UCSD-AML1 (cell line): ENCODE measurements around the gene OMP.

Source experiments
- DNase-seq: peaks from one replicate; lab custom pipeline; 2025; ENCODE audit not compliant: unreplicated experiment; lab: John Stamatoyannopoulos, UW

OMP gene

DNA sequence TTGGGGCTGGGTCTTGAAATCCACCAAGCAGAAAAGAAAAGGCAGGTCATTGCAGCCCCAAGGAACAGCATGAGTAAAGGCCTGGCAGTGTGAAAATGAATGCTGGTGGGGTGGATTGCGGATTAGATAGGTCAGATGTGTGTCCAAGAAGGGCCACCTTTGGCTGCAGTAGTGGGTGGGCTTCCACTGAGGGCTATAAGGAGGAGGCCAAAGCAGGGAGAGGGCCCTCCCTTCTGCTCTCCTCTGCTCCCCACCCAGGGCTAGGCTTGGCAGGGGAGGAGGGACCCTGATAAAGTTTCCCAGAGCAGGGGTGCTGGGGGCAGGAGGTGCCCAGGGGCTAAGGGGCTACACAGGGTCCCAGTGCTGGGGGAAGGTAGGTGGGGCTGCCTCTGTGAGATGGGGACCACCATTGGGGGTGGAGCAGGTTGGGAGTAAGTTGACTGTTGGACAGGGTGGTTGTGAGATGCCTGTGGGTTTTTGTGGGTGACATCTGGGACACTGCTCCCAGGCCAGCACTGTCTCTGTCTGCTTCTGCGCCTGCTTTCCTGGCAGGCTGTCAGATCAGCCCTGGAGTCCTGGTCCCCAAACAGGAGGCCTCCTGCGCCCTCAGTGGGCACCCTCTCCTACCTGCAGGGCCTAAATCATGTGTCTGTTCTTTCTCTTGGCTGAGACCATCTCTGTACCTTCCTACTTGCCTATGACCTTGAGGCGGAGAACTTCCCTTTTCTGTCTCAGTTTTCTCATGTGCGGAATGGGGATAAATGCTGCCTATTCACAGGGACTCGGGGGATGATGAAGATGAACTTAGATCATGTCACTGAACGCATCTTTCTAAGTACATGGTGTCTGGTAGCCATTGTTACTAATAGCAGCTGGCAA, 33.9 kb upstream of the OMP start:
- DNase-seq = no peak

DNA sequence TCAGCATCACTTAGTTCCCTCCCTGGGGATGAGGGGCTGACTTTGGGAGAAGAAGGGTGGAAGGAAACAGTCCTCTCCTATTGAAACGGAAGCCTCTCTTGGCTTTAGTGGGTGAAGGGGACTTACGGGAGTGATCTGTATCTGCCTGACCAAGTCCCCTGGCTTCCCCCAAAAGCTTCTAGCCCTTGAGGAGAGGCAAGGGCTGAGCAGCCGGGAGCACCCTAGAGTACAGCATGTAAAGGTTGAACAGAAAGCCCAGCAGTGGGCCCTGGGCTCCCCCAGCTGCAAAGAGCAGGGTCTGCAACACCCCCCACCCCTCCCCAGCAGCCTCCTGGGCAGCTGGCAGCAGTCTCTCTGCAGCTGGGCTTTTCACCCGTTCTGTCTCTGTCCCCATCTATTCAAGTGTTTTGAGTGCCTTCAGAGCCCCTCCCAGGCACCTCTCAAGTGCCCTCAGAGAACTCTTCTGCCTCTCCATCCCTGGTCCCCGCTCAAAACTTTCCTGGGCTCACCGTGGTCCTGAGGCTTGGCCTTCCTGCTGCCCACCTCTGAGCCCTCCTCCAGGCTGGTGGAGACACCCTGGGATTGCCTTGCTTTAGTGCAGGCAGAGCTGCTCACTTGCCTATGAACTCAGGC, 33.2 kb upstream of the OMP start:
- DNase-seq = no peak

DNA sequence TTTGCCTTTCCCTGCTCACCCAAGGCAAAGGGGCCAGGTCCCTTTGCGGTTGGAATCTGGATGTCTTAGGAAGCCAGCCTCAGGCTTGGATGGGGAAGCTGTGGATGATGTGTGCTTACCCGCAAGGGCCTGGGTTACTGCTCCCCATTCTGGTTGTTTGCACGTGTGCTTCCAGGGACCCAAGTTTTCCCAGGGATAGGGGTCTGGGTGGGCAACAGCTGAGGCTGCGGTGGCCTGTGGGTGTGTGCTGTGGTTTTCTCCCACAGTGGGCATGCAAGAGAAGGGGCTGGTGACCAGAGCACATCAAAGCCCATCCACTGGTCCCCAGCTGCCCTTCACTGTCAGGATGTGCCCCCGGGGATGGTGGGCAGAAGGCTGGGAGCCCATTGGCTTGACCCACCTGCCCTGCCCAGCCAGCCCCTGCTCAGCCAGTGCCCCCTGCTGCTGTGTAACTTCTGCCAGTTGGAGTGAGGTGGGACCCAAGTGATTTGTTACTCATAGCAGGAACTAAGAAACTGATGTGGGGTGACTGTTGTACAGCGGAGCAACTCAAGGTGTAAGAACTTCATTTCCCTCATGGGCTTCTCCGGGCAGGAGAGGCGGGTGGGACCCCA, 32.6 kb upstream of the OMP start:
- DNase-seq = no peak

DNA sequence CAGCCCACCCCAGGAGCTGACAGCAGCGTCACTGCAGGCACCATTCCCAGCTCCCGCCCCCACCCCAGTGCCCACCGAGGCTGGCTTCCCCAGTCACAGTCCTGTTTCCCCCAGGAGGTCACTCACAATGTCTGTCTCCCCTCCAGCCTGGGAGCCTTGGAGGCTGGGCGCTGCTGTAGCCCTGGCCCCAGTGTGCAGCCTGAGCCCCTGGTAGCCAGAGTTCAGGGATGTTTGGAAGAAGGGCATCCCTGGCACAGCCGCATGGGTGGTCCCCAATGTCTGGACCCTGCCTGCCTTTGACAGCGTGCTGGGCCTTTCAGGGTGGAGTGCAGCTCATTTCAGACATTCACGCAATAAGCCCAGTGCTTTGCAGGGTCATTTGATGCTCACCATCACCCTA, 31.6 kb upstream of the OMP start:
- no peak for DNase-seq

DNA sequence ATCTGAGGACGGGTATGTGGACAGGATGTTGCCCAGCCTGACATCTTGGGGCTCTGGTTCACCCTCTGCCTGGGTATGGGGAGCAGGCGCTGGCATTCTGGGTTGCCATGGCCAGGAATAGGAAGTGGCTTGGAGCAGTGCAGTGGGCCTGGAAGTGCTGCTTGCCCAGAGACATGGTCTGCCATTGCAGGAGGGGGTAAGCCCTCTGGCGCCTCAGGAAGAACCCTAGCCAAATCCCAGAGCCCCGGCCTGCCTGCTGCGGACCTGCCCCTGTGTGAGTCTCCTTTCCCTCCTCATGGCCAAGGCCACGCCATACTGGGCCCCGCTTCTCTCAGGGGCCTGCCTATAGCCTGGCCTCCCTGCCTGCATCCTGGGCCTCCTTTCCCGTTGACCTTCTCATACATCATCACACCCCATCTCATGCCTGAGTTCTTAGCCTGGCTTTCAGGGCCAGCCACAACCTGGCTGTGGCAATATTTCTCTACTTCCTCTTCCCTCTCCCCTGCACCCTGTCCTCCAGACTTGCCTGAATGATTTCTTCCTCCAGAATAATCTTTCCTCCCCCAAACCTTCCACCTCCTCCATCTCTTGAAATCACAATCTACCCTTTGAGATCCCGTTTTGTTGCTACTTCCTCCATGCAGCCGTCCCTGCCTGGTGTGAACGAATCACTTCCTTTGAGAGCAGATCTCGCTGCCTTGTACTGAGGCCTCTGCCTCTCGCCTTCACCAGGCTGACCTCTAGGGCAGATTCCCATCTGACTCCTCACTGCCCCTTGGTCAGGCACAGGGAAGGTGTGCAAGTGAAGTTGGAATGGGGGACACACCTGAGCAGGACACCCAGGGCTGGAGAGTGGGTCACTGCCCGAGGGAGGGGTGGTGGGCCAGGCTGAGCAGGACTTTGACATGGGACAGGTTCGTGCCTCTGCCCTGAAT, 30.7 kb upstream of the OMP start:
- DNase-seq = no peak

DNA sequence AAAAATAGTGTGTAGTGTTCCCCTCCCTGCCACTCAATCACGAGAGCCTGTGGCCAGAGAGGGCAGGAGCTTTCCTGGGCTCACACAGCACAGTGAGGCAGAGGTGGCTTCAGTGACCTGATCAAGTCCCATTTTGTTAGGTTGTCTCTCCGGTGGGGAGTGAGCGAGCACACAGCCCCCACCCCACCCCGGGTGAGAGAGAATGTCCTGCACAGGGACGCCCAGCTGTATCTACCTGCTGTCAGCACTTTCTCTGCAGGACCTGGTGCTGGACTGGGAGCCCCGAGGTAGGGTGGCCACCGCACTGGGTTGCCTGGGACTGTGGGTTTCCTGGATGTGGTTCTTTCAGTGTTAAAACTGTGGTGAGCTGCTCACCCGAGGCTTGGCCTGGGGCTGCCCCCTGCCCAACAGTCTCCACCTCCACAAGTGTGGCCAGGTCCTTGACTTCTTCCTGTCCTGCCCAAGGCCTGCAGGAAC, 29.8 kb upstream of the OMP start:
- DNase-seq = peak; percentile 63

DNA sequence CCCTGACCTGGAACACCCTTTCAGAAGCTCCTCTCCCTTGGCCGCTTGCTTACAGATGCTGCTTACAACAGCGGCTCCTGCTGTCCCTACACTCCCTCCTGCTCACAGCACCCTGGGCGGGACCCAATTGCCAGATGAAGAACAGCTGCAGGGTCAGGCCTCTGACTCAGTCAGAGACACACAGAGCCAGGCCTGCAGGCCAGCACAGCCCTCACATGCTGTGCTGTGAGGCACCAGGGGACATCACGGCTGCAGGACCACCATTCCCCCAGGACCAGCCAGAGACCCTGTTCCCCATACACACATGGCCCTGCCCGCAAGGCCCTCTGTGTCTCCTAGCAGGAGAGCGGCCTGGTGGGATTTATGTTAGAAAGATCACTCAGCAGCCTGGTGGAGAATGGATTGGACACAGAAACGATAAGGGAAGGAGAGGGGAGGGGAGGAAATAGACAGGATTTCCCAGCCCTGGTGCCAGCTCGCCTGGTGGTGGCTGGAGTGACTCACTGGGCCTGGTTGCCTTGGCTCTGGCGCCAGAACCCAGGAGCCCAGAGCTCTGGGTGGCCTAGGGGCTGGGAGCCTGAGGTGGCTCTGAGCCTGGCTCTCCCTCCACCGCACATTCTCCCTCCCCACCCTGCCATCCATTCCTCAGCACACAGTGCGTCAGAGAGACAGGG, 29.2 kb upstream of the OMP start:
- DNase-seq = peak; percentile 63

DNA sequence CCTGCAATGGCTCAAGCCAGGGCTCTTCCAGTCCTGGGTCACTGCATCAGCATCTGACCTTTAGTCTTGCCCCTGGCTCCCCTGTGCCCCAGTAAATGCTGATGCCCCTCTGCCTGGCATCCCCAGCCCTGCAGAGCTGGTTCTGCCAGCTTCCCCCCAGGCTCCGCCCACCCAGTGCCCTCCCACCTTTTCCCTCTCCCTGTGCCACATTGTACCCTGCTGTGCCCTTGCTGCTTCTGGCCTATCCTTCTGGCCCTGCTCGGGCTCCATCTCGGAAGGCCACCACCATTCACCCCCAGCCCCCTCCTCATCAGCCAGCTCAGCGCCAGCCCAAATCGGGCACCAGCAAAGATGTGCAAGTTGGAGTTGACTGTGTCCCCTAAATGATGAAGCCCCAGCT, 28.4 kb upstream of the OMP start:
- DNase-seq = no peak

DNA sequence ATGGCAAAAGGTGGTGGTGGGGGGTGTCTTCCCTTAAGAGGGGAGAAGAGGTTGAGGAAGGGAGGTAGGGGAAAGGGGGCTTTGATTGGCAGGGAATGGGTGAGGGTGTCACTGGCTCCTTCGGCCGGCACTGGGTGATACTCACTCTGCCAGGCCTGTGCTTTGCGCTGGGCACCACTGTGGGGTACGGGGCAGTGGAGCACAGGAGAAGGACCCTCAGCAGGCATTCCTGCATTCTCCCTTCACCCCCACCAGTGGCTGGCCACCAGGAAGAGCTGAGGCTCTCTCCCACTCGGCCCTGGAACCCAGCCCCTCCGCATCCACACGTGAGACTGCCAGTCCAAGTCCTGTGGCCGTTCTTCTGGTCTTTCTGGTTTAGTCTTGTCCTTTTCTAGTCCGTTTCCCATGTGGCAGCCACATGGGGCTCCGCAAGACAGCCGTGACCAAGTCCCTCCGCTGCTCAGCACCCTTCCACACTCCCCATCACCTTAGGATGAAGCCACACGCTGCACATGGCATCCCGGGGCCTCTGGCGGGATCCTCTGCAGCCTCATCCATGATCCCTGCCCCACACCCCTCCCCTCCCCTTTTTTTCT, 27.9 kb upstream of the OMP start:
- DNase-seq = no peak

DNA sequence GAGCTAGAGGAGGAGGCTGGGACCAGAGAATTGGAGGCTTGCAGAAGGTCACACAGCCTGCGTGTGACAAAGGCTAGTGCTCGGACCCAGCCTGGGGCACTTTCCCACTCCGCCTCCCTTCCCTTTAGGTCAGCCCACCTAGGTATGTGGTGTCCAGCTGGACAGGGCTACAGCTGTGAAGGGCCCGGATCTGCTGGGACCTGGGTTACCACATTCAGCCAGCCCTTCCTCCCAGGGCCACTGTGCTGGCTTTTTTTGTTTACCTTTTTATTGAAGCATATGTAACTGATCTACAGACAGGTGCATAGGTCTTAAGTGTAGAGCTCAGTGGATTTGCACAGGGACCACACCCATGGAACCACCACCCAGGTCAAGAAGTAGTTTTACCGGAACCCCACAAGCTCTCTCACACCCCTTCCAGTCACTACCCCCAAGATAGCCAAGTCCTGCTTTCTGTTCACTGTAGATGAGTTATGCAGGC, 27.2 kb upstream of the OMP start:
- DNase-seq = no peak

DNA sequence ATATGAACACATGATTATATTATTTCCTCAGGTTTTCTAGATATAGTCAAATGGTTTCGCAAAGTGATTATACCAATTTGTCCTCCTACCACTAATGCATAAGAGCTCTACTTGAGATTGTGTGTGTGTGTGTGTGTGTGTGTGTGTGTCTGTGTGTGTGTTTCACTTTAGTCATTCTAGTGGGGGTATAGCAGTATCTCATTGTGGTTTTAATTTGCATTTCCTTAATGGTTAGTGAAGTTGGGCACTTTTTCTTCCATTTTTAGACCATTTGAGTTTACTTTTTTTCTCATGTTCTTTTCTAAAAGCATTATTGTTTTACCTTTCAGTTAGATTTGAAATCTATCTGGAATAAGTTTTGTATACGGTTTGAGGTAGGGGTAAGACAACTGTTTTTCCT, 23.0 kb upstream of the OMP start:
- no peak for DNase-seq

DNA sequence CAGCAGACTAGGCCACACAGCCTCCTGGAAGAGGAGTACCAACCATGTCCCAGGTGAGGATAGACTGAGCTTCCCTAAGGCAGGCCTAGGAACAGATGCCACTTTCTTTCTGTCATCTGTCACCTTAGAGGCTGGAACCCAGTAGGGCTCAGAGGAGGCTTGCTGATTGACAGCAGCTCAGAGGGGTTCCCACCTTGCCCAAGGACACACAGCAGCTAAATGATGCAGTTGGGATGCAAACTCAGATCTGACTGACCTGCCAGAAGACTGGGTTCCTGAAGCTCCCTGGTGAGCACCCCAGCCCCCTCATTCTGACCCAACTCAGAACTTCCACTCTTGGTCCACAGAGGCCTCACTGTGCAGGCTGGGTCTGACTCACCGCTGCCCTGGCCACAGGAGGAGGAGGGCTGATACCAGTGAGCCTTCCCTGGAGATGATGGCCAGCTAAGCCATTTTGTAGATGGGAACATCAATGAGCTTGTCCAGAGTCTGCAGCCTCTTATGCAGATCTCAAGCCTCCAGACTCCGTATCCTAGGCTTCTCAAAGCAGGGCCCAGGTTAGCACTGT, 21.9 kb upstream of the OMP start:
- no peak for DNase-seq

DNA sequence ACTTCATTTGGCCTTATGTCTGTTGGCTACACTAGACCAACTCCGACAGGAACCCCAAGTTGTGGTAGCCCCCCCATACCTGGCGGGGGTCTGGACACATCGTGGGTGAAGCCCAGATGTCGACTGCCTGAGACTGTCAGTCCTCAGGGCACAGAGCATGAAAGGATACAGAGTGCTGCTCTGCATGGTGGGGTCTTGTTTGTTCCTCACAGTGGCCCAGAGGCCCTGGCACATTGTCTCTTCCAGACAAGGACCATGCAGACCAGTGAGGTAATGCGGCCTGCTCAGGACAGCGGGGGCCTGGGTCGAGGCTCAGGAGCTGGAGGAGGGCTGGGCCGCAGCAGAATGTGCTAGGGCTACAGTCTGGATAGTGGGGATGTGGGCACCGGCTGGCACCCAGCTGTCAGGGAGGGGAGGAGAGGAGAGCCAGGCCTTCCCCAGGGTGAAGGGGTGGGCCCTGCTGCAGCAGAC, 21.2 kb upstream of the OMP start:
- DNase-seq = no peak

DNA sequence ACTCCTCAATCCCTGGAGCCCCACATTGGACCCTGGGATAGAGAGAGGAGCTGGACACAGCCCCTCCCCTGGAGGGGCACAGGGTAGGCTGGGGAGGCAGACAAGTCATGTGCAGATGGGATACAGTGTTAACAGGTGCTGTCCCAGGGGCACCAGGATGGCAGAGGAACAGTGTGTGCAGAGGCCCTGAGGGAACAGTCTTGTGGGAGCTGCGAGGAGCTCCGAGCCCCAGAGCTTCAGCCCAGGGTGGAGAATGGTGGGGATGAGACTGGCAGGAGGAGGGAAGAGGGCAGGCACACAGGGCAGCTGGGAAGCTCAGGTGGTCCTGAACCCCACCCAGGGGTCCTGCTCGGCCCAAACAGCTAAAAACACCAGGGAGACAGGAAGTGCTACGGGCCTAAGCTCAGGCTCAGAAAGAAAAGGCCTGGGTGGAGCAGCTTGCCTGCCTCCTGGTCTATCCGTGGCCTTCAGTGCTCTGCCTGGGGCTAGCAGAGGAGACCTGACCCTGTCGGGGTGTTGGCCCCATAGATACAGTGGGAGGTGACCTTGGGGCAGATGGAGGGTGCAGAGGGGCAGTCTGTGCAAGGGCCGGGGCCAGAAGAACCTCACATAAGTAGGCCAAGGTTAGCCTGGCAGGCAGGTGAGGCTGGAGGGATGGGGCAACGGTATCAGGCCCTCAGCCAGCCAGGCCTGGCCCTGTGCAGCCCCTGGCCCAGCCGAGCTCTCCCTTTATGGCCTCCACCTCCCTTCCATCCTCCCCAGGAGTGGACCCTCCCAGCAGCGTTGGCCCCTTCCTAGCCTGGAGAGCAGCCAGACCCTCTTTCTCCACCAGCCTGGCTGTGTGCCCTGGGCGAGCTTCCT, 20.4 kb upstream of the OMP start:
- no peak for DNase-seq

DNA sequence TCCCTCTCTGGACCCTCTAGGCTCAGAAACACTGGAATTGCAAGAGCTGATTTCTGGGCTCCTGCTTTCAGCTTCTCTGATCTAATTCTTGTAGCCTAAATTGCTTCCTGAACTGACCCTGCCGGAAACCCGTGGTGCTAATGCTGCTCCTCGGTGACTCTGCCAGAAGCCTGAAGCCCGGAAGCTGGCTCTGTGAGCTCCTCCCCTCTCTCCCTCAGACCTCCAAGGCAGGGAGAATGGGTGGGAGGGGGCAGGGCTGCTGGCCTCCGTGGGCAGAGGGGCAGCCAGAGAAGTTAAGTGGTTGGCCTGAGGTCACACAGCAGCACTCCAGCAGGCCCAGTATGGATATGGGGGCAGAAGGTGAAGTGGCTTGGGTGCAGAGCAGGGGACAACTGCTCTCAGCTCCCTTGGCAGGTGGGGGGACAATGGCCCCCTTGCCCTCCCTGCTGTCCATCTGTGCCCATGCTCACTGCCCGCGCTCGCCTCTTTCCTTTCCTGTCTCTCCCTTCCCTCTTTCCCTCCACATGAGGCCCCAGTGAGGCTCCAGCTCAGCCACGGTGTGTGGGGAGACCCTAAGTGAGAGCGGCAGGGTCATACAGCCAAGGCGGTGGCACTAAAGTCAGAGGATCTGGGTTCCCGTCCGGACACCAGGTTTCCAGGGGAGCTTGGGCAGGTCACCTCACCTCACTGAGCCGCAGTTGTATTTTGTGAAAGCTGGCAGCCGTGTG, 19.6 kb upstream of the OMP start:
- DNase-seq = peak; percentile 79

DNA sequence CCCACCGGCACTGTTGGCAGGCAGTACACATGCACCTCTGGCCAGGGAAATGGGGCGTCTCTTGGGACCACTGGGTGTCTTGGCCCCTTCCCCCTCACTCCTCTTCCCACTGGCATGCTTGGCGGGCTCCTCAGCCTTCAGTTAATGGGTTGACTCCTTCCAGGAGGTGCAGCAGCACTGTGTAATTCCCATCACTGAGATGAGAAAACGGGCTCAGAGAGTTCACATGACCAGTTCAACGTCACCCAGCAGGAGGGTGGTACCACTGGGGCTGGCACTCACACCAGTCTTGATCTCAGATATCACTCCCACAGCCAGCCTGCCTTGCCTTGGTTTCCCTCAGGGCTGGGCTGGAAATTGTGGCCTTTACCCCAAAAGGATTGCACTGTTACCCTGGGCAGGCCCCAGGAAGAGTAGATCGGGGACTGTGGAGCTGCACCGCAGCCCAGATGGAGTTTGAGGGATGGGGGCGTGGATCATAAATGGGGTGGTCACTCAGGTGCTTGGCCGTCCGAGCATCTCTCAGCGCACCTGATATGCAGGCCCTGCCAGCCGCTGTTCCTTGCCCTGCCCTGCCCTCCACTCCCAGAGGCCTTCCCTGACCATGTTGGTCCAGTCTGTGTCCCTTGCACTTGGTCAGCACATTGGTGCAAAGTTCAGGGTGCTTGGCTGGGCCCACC, 18.9 kb upstream of the OMP start:
- no peak for DNase-seq

DNA sequence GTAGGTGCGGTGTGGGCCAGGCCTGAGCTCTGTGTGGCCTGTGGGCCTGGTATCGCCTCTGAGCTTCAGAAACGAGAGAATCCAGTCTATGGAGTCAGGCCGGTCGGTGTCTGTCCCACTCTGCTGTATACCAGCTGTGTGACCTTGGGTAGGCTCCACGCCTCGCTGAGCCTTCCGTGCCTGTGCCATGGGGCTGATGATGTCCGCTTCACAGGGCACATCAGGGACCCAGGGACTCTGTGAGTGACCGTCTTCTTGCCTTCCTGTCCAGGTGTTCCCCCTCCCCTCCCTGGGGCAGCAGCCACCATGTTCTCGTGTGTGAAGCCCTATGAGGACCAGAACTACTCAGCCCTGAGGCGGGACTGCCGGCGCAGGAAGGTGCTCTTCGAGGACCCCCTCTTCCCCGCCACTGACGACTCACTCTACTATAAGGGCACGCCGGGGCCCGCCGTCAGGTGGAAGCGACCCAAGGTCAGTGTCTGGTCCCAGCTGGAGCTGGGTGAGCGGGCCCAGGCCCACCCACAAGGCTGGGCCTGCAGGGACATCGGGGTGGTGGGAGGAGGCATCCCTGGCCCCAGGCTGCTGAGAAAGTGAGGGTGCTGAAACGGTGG, 18.0 kb upstream of the OMP start:
- DNase-seq = no peak
